GM12878 (cell line): ENCODE results near the gene TAC3. TPM values are rescaled to one million over a fixed set of nuclear protein-coding genes. Genes with fewer than 3 reads are reported as not detected.
A peak's percentile ranks its signal among the peaks of the same experiment; 100 is the strongest.

Experiments used
- ATAC-seq: fragments of 200-7000 bp; cut with Tn5 transposase; 3 replicates; pipeline ENCODE4 v1.9.1; 2020; ENCODE audit warnings: mild to moderate bottlenecking, moderate library complexity
- BruUV-seq: library from RNA; stranded (reverse); fragments of 400-500 nt; replicated peaks from 2 replicates; lab custom pipeline; 2021; lab: Mats Ljungman, UMichigan
- CTCF ChIA-PET: fragments of 300-600 bp; sonication (Branson Sonifier 250); formaldehyde crosslinking; extraction: SDS; loops from one replicate; lab custom pipeline; 2021; ENCODE audit warnings: inconsistent platforms; lab: Yijun Ruan, JAX
- POLR2A ChIA-PET: fragments of 350-600 bp; formaldehyde crosslinking; extraction: SDS; loops from one replicate; lab custom pipeline; 2021; ENCODE audit warnings: inconsistent platforms; lab: Charles Lee
- RAD21 ChIA-PET: fragments of 300-600 bp; sonication (Branson Sonifier 250); formaldehyde crosslinking; loops from one replicate; lab custom pipeline; 2023; ENCODE audit warnings: antibody characterized with exemption; ENCODE audit not compliant: unreplicated experiment; lab: Charles Lee
- SMC1A ChIA-PET: fragments of 300-600 bp; sonication (Branson Sonifier 250); formaldehyde crosslinking; loops from one replicate; lab custom pipeline; 2023; ENCODE audit not compliant: unreplicated experiment, uncharacterized antibody; lab: Charles Lee
- DNase-seq: peaks from one replicate; pipeline ENCODE4 v3.0.0-alpha.2; 2011; ENCODE audit warnings: low read depth, low spot score
- FAIRE-seq: peaks from 3 replicates; lab custom pipeline; 2011; peaks lifted over from hg19 to GRCh38; lab: Jason Lieb, UNC
- H2AFZ ChIP-seq: 2 replicates; pipeline ENCODE4 v1.6.0; 2011; ENCODE audit warnings: low read depth, low read length, control low read depth; ENCODE audit not compliant: control insufficient read depth
- H3K27ac ChIP-seq: 2 replicates; pipeline ENCODE4 v1.5.1; 2011; ENCODE audit warnings: control low read depth; ENCODE audit not compliant: control insufficient read depth, insufficient read depth
- H3K27me3 ChIP-seq, 2 experiments: replicated peaks in 1 of 2; 2 replicates each; pipeline versions ENCODE4 v1.6.0 to v1.6.1; 2011; ENCODE audit warnings: low read length in 1 of 2; ENCODE audit not compliant: control insufficient read depth in 2 of 2, insufficient read depth in 2 of 2
- H3K36me3 ChIP-seq, 2 experiments: 2 replicates each; pipeline ENCODE4 v1.5.1; 2011; ENCODE audit warnings: low read length in 1 of 2; ENCODE audit not compliant: control insufficient read depth in 2 of 2, insufficient read depth in 2 of 2
- H3K4me1 ChIP-seq: 2 replicates; pipeline ENCODE4 v1.6.1; 2011; ENCODE audit warnings: mild to moderate bottlenecking, low read length, moderate library complexity, mixed read lengths; ENCODE audit not compliant: control insufficient read depth, insufficient read depth
- H3K4me2 ChIP-seq: 2 replicates; pipeline ENCODE4 v1.6.0; 2011; ENCODE audit warnings: control low read depth; ENCODE audit not compliant: control insufficient read depth, insufficient read depth
- H3K4me3 ChIP-seq: fragments of 200-600 bp; sonication (generic); 2 replicates; pipeline ENCODE4 v1.5.1; 2016
- H3K79me2 ChIP-seq: 2 replicates; pipeline ENCODE4 v1.6.0; 2011; ENCODE audit warnings: low read length; ENCODE audit not compliant: control insufficient read depth, insufficient read depth
- H3K9ac ChIP-seq: 2 replicates; pipeline ENCODE4 v1.8.0; 2011; ENCODE audit warnings: low read length, control low read depth, mixed read lengths; ENCODE audit not compliant: control insufficient read depth, insufficient read depth
- H3K9me3 ChIP-seq: replicated peaks from 3 replicates; pipeline ENCODE4 v1.5.1; 2011; ENCODE audit warnings: mild to moderate bottlenecking, low read length; ENCODE audit not compliant: control insufficient read depth, insufficient read depth
- H4K20me1 ChIP-seq: 2 replicates; pipeline ENCODE4 v1.6.0; 2011; ENCODE audit not compliant: control insufficient read depth, insufficient read depth
- BCL3 ChIP-seq: IDR thresholded peaks from 2 replicates; pipeline ENCODE4 v1.6.1; 2011; ENCODE audit warnings: borderline replicate concordance, low read depth, mild to moderate bottlenecking, moderate library complexity, low read length; ENCODE audit not compliant: insufficient read depth, poor library complexity, severe bottlenecking
- KLF5 ChIP-seq: fragments of 450-650 bp; IDR thresholded peaks from 2 replicates; pipeline ENCODE4 v1.6.1; 2014; ENCODE audit warnings: mild to moderate bottlenecking; ENCODE audit not compliant: partially characterized antibody
- MXI1 ChIP-seq: fragments of 150-350 bp; IDR thresholded peaks from 2 replicates; pipeline ENCODE4 v1.6.1; 2011; ENCODE audit warnings: low read depth, mild to moderate bottlenecking, inconsistent platforms, low read length, improper control_type of control experiment
- ZBED1 ChIP-seq: IDR thresholded peaks from 2 replicates; pipeline ENCODE4 v1.6.1; 2016; ENCODE audit warnings: borderline replicate concordance
- WGBS: methylation state at CpG from one replicate; pipeline ENCODE4 v1.1.6; 2016; ENCODE audit warnings: low lambda C conversion rate; ENCODE audit not compliant: insufficient replicate concordance, insufficient coverage; ENCODE audit errors: missing lambda C conversion rate; 5-methylcytosine and 5-hydroxymethylcytosine counted together
- in situ Hi-C: fragments of 300-500 bp; cut with MboI; formaldehyde crosslinking; loops from 9 replicates; pipeline ENCODE4 v1.14.3; 2018; ENCODE audit warnings: mixed read lengths
- intact Hi-C: fragments of 100-400 bp; cut with micrococcal nuclease; formaldehyde crosslinking; loops from one replicate; pipeline ENCODE4 v1.14.2; 2022; ENCODE audit not compliant: unreplicated experiment
- polyA plus RNA-seq, 11 experiments: library from polyadenylated mRNA; depleted of rRNA in 4 of 11; unstranded in 6 of 11; stranded (reverse) in 5 of 11; fragments of >200 nt; fragmentation: Nextera tagmentation in 4 of 11; fragmentation: Illumina TruSeq in 1 of 11; extraction: Ambion mirVana in 4 of 11; extraction: Trizol in 1 of 11; gene quantifications; 1 replicate in 1 of 11; 2 replicates in 10 of 11; pipeline versions ENCODE4 v1.2.1 to v1.2.3, GENCODE V29; 2011 to 2016; ENCODE audit warnings: inconsistent platforms in 2 of 11, missing spikeins in 2 of 11, low read depth in 1 of 11
- total RNA-seq, 4 experiments: library from RNA; depleted of rRNA in 3 of 4; stranded (reverse); fragments of >200 nt in 3 of 4; fragmentation: Illumina TruSeq in 1 of 4; extraction: Trizol in 1 of 4; gene quantifications; 2 replicates each; pipeline versions ENCODE4 v1.2.1 to v1.2.3, GENCODE V29; 2013 to 2021

The TAC3 gene
- total and polyA plus RNA-seq, 10 of the 15 experiments (the other 5 are each of a cell fraction or from before 2014, with no cell fraction given): 0.11 to 0.18 (median 0.13) TPM; not detected in 7

GRCh38 chr12:57000393-57000792 is 15.9 kb downstream of the TAC3 start:
- Histone ChIP-seq H3K4me2 (peak overlapping the region; percentile 34), H3K27me3 (no peaks in the 10 kb centered on the region), H3K27ac (no peak overlapping the region), H4K20me1 (no peaks in the 10 kb centered on the region), H3K4me1 (peaks cover 34% of the 10 kb centered on the region), H3K4me3 (no peak overlapping the region), H3K79me2 (no peaks in the 10 kb centered on the region; the same call in 1 of the 2 replicates), H3K36me3 (peaks cover 1 to 6% of the 10 kb centered on the region in 2 experiments; a peak in 2 of 4 replicates), H2AFZ (no peak overlapping the region), H3K9ac (no peak overlapping the region), H3K9me3 (no peaks in the 10 kb centered on the region)
- RAD21 ChIA-PET: interaction anchor here (1.1 to 5.8 kb wide), 9 partner anchors 9 to 243 kb away, joined by 3 to 44 read pairs (median 12); partner anchors contain the start of genes HSD17B6 and STAT6
- FAIRE-seq (no peak), ATAC-seq (peak; percentile 50), DNase-seq (no peak)
- CTCF ChIA-PET: interaction anchor here (0.6 to 12.1 kb wide), 15 partner anchors 9 to 486 kb away, joined by 3 to 177 read pairs (median 7); partner anchors contain the start of genes HSD17B6, MYO1A, PRIM1 and STAT6
- TF ChIP-seq MXI1: no peak
- TF ChIP-seq ZBED1: no peak
- TF ChIP-seq BCL3: peak; percentile 43
- no peak for TF ChIP-seq KLF5
- intact Hi-C loops (no loop called here), in situ Hi-C loops (loop anchor here (5.0 kb wide), 2 partner anchors 112 to 243 kb away; partner anchors contain the start of gene STAT6)
- 0% methylated on average over 1 of the region's 1 CpG for WGBS
- POLR2A ChIA-PET: interaction anchor here (0.5 to 2.3 kb wide), 2 partner anchors 111 to 507 kb away, joined by 4 to 8 read pairs; partner anchors contain the start of gene STAT6
- SMC1A ChIA-PET: interaction anchor here (1.1 to 12.3 kb wide), 5 partner anchors 12 to 364 kb away, joined by 3 to 125 read pairs (median 11); partner anchors contain the start of gene HSD17B6
- BruUV-seq: no TSS peak
